Activated effector memory CD4-positive, alpha-beta T cell treated with anti-CD3 and anti-CD28 coated beads, Interleukin-2, amount 50 U/mL, for 16 hours (primary cell): ENCODE measurements around the gene PIK3AP1.

ENCODE experiments used
- DNase-seq: peaks from one replicate; pipeline ENCODE4 v3.0.0-alpha.2; 2020

The PIK3AP1 gene

GRCh38 chr10:96641396-96642295 lies 78.7 kb downstream of the PIK3AP1 start:
- DNase-seq, result no peak

- no peak for DNase-seq
These were observed 80.4 kb downstream of the PIK3AP1 start for GRCh38 chr10:96639899-96640298.

GRCh38 chr10:96638696-96639095 lies 81.6 kb downstream of the PIK3AP1 start:
- no peak for DNase-seq

- no peak for DNase-seq
These were observed 82.2 kb downstream of the PIK3AP1 start for GRCh38 chr10:96638120-96638519.

- DNase-seq, result no peak
These were observed 82.6 kb downstream of the PIK3AP1 start for GRCh38 chr10:96637709-96638108.

GRCh38 chr10:96636551-96636950 lies 83.8 kb downstream of the PIK3AP1 start:
- no peak for DNase-seq

GRCh38 chr10:96632974-96633710 lies 87.2 kb downstream of the PIK3AP1 start:
- DNase-seq, result no peak

GRCh38 chr10:96627292-96627691 lies 93.0 kb downstream of the PIK3AP1 start:
- no peak for DNase-seq

- DNase-seq, result no peak
These were observed 93.5 kb downstream of the PIK3AP1 start for GRCh38 chr10:96626795-96627194.

GRCh38 chr10:96625173-96625572 lies 95.1 kb downstream of the PIK3AP1 start:
- no peak for DNase-seq

- no peak for DNase-seq
These were observed 98.1 kb downstream of the PIK3AP1 start for GRCh38 chr10:96622013-96622787.

- no peak for DNase-seq
These were observed 100.2 kb downstream of the PIK3AP1 start for GRCh38 chr10:96619796-96620773.

GRCh38 chr10:96619120-96619519 lies 101.2 kb downstream of the PIK3AP1 start:
- no peak for DNase-seq

- no peak for DNase-seq
These were observed 101.7 kb downstream of the PIK3AP1 start for GRCh38 chr10:96618653-96619052.

GRCh38 chr10:96616961-96617360 lies 103.4 kb downstream of the PIK3AP1 start:
- DNase-seq, result no peak

GRCh38 chr10:96614515-96614914 lies 105.8 kb downstream of the PIK3AP1 start:
- no peak for DNase-seq

GRCh38 chr10:96613576-96613975 lies 106.7 kb downstream of the PIK3AP1 start:
- no peak for DNase-seq

GRCh38 chr10:96612055-96612830 lies 108.1 kb downstream of the PIK3AP1 start:
- no peak for DNase-seq

- DNase-seq, result no peak
These were observed 109.5 kb downstream of the PIK3AP1 start for GRCh38 chr10:96610817-96611216.

GRCh38 chr10:96609510-96609909 lies 110.8 kb downstream of the PIK3AP1 start:
- DNase-seq, result no peak

- no peak for DNase-seq
These were observed 111.5 kb downstream of the PIK3AP1 start for GRCh38 chr10:96608805-96609204.
